GM10266 (cell line): ENCODE measurements around the gene ERLEC1.

Experiments
- DNase-seq: peaks from one replicate; pipeline ENCODE4 v3.0.0; 2012; ENCODE audit errors: extremely low spot score
- CTCF ChIP-seq: IDR thresholded peaks from 2 replicates; pipeline ENCODE4 v1.5.1; 2012; ENCODE audit warnings: mild to moderate bottlenecking, low read depth; ENCODE audit not compliant: control insufficient read depth, insufficient read depth; ENCODE audit errors: missing control alignments

ERLEC1 gene

GRCh38 chr2:53767405-53768241 is 19.2 kb upstream of the ERLEC1 start, which contains the start of gene CHAC2:
Gene CHAC2 (plus strand): TSS chr2:53767804. CDS start chr2:53767887, 83 bp downstream.
- DNase-seq, result peak; percentile 80

GRCh38 chr2:53768242-53768542 is 18.7 kb upstream of the ERLEC1 start:
- no peak for DNase-seq
- no peak for TF ChIP-seq CTCF

More at GRCh38 chr2:53767405-53768241, 19.2 kb upstream of the ERLEC1 start, which contains the start of gene CHAC2:
- no peak for TF ChIP-seq CTCF

GRCh38 chr2:53769318-53769945 is 17.4 kb upstream of the ERLEC1 start:
- no peak for DNase-seq
- TF ChIP-seq CTCF, result no peak

GRCh38 chr2:53770264-53770663 is 16.6 kb upstream of the ERLEC1 start:
- DNase-seq, result no peak
- no peak for TF ChIP-seq CTCF

GRCh38 chr2:53777134-53777533 is 9.7 kb upstream of the ERLEC1 start:
- no peak for TF ChIP-seq CTCF
- no peak for DNase-seq

- TF ChIP-seq CTCF, result no peak
- DNase-seq, result no peak
These were observed 8.2 kb upstream of the ERLEC1 start for GRCh38 chr2:53778536-53779162.
